ENCODE results near the gene EPHA7.

DNA sequence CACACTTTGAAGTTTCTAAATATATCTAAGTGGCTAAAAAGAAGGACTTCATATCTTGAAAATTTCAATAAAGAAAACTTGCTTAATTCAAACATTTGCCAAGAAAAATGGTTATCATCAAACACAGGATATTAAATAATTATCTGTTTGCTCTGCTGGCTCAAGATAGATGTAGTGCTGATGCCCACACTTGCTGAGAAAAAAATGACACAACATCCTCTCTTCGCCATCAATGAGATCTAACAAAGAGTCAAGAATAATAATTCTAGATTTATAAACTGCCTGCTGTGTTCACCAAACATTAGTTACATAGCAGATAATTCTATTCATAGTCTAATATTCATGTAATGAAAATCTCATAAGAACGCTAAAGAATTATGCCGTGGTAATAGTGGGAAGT, 93.6 kb downstream of the EPHA7 start:
- no peak for TF ChIP-seq CTCF (IDR thresholded peaks at IDR 0.05)
- no peak for TF ChIP-seq POLR2A (IDR thresholded peaks at IDR 0.05)

Measured in body of pancreas (tissue), 4 donors.